ENCODE measurements around the gene TPCN1. TPM values are rescaled to one million over a fixed set of nuclear protein-coding genes. Genes with fewer than 3 reads are reported as not detected.

TPCN1 gene
- total RNA-seq, 1 experiment from 2014 or later = 19.0 TPM

DNA sequence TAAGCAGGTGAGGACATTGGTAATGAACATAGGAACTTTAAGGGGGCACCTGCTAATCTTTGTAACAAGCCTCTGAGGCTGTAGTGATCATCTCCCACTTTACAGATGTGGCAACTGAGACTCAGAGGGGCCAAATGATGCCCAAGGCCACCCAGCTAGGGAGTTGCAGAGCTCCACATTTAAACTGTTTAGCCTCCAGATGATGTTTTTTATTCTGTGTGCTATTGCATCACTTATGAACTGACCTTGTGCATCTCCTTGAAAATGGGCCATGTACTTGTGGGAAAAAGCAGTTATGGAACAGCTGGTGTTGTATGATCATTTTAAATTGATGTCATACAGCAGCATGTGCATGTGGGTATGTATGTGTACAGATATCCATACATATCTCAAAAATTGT is 41.4 kb downstream of the TPCN1 start:
- TF ChIP-seq EZH2phosphoT487 (IDR thresholded peaks at IDR 0.05; ENCODE audit: borderline replicate concordance, low read length) (no peak), EZH2 (IDR thresholded peaks at IDR 0.05; ENCODE audit: low read length, unreplicated experiment) (no peak)
- Histone ChIP-seq H3F3A (ENCODE audit: low read length, unreplicated experiment) (no peaks in the 10 kb centered on the region), H3K4me2 (ENCODE audit: low read length) (no peak overlapping the region), H3K4me3 (ENCODE audit: low read length) (no peak overlapping the region), H3K79me2 (ENCODE audit: low read length) (no peaks in the 10 kb centered on the region), H2AFZ (ENCODE audit: low read length) (no peak overlapping the region), H3K9ac (ENCODE audit: low read length) (no peak overlapping the region), H3K27me3 (ENCODE audit: low read length) (no peaks in the 10 kb centered on the region), H3K36me3 (ENCODE audit: low read depth, low read length) (no peaks in the 10 kb centered on the region), H3K27ac (ENCODE audit: low read length) (no peak overlapping the region), H3K9me2 (replicated peaks; ENCODE audit: low read length) (no peaks in the 10 kb centered on the region), H3K9me3 (ENCODE audit: low read length) (no peaks in the 10 kb centered on the region), H3K4me1 (ENCODE audit: insufficient read depth, low read length) (peaks cover 6% of the 10 kb centered on the region), H4K20me1 (ENCODE audit: low read length) (no peaks in the 10 kb centered on the region)
- no peak for DNase-seq
- intact Hi-C loops (cut with micrococcal nuclease) = no loop called here
- CTCF ChIA-PET = no interaction called here
- ATAC-seq = no peak
- BruUV-seq (replicated peaks) = no TSS peak
- POLR2A ChIA-PET (ENCODE audit: unreplicated experiment) = no interaction called here

DNA sequence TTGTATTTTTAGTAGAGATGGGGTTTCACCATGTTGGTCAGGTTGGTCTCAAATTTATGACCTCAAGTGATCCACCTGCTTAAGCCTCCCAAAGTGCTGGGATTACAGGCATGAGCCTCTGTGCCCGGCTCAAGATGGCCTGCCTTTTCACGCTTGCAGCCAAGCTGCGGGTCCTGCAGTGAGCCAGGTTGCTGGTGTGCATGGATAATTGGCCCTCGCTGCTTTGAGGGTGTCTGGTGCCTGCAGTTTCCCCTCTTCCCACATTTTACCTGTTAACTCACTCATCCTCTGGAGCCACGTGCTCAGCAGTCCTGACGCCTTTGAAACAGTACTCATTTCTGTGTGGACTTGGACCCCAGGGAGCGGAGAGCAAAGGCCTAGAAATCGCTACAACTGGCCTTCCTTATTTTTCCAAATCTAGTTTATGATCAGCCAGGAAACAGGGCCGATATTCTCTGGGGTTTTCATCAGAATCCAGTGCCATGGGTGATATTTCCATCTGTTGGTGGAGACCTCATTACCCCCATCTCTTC is 42.2 kb downstream of the TPCN1 start:
- Histone ChIP-seq H4K20me1 (ENCODE audit: low read length) (no peaks in the 10 kb centered on the region), H3K4me2 (ENCODE audit: low read length) (no peak overlapping the region), H2AFZ (ENCODE audit: low read length) (no peak overlapping the region), H3K27ac (ENCODE audit: low read length) (peak overlapping the region; percentile 42), H3K9me2 (replicated peaks; ENCODE audit: low read length) (no peaks in the 10 kb centered on the region), H3K36me3 (ENCODE audit: low read depth, low read length) (no peaks in the 10 kb centered on the region), H3F3A (ENCODE audit: low read length, unreplicated experiment) (no peaks in the 10 kb centered on the region), H3K27me3 (ENCODE audit: low read length) (no peaks in the 10 kb centered on the region), H3K4me3 (ENCODE audit: low read length) (no peak overlapping the region), H3K4me1 (ENCODE audit: insufficient read depth, low read length) (peaks cover 6% of the 10 kb centered on the region), H3K9me3 (ENCODE audit: low read length) (no peaks in the 10 kb centered on the region), H3K9ac (ENCODE audit: low read length) (no peak overlapping the region), H3K79me2 (ENCODE audit: low read length) (no peaks in the 10 kb centered on the region)
- no peak for ATAC-seq
- CTCF ChIA-PET = no interaction called here
- TF ChIP-seq, protein P1, sequence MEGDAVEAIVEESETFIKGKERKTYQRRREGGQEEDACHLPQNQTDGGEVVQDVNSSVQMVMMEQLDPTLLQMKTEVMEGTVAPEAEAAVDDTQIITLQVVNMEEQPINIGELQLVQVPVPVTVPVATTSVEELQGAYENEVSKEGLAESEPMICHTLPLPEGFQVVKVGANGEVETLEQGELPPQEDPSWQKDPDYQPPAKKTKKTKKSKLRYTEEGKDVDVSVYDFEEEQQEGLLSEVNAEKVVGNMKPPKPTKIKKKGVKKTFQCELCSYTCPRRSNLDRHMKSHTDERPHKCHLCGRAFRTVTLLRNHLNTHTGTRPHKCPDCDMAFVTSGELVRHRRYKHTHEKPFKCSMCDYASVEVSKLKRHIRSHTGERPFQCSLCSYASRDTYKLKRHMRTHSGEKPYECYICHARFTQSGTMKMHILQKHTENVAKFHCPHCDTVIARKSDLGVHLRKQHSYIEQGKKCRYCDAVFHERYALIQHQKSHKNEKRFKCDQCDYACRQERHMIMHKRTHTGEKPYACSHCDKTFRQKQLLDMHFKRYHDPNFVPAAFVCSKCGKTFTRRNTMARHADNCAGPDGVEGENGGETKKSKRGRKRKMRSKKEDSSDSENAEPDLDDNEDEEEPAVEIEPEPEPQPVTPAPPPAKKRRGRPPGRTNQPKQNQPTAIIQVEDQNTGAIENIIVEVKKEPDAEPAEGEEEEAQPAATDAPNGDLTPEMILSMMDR (conservative IDR thresholded peaks at IDR 0.05; ENCODE audit: low read depth, low read length) = no peak
- no peak for TF ChIP-seq EZH2 (IDR thresholded peaks at IDR 0.05; ENCODE audit: low read length, unreplicated experiment)
- no peak for TF ChIP-seq EZH2phosphoT487 (IDR thresholded peaks at IDR 0.05; ENCODE audit: borderline replicate concordance, low read length)
- BruUV-seq (replicated peaks) = no TSS peak
- POLR2A ChIA-PET (ENCODE audit: unreplicated experiment) = no interaction called here
- no peak for DNase-seq
- intact Hi-C loops (cut with micrococcal nuclease) = no loop called here

DNA sequence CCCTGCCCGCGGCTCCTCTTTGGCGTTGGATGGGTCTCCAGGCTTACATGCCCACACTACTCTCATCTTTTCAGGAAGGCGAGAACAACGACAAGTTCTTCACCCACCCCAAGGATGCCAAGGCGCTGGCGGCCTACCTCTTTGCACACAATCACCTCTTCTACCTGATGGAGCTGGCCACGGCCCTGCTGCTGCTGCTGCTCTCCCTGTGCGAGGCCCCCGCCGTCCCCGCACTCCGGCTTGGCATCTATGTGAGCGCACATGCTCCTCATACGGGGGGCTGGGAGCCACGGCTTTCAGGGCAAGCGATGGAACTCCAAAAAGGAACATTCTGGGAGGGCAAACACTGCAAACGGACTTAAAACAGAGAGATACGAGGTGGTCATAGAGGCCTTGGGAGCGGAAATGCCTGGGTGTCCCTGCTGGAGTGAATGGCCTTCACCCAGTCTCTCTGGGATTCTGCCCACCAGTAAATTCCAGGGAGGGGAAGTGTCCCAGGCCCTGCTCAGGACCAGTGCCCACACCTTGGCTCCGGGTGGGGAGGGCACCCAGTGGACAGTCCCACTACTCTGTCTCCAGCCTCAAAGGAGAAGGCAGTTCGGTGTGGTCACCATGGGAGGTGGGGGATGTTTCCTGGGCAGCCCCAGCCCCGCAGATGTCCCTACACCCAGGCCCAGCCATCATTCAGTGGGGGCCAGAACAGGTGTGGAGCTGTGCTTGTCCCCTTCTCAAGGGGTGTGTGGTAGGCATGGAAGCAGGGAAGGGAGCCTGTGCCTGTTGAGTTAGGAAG is 45.0 kb downstream of the TPCN1 start:
- H2AFZ ChIP-seq (ENCODE audit: low read length) = no peak overlapping the region
- no peak overlapping the region for H3K9ac ChIP-seq (ENCODE audit: low read length)
- TF ChIP-seq, protein P1 (conservative IDR thresholded peaks at IDR 0.05; ENCODE audit: low read depth, low read length) = no peak
- TF ChIP-seq EZH2phosphoT487 (IDR thresholded peaks at IDR 0.05; ENCODE audit: borderline replicate concordance, low read length) = no peak
- TF ChIP-seq EZH2 (IDR thresholded peaks at IDR 0.05; ENCODE audit: low read length, unreplicated experiment) = no peak
- BruUV-seq (replicated peaks) = no TSS peak
- no peaks in the 10 kb centered on the region for H4K20me1 ChIP-seq (ENCODE audit: low read length)
- H3K9me3 ChIP-seq (ENCODE audit: low read length) = no peaks in the 10 kb centered on the region
- DNase-seq (no peak), ATAC-seq (no peak)
- no peak overlapping the region for H3K4me2 ChIP-seq (ENCODE audit: low read length)
- ChIA-PET POLR2A (ENCODE audit: unreplicated experiment) (no interaction called here), CTCF (no interaction called here)
- H3K36me3 ChIP-seq (ENCODE audit: low read depth, low read length) = no peaks in the 10 kb centered on the region
- no peaks in the 10 kb centered on the region for H3K27me3 ChIP-seq (ENCODE audit: low read length)
- intact Hi-C loops (cut with micrococcal nuclease) = no loop called here
- H3K4me3 ChIP-seq (ENCODE audit: low read length) = no peak overlapping the region
- H3K27ac ChIP-seq (ENCODE audit: low read length) = no peak overlapping the region
- no peaks in the 10 kb centered on the region for H3K9me2 ChIP-seq (replicated peaks; ENCODE audit: low read length)
- H3K4me1 ChIP-seq (ENCODE audit: insufficient read depth, low read length) = peaks cover 6% of the 10 kb centered on the region
- no peaks in the 10 kb centered on the region for H3K79me2 ChIP-seq (ENCODE audit: low read length)
- H3F3A ChIP-seq (ENCODE audit: low read length, unreplicated experiment) = no peaks in the 10 kb centered on the region

Measured in PC-3 (cell line).